ENCODE results near the gene BNIP2. TPM values are rescaled to one million over a fixed set of nuclear protein-coding genes. Genes with fewer than 3 reads are reported as not detected.
A peak's percentile ranks its signal among the peaks of the same experiment; 100 is the strongest.

BNIP2 gene
- total RNA-seq, 1 donor from 2014 or later = 75.3 TPM

DNA sequence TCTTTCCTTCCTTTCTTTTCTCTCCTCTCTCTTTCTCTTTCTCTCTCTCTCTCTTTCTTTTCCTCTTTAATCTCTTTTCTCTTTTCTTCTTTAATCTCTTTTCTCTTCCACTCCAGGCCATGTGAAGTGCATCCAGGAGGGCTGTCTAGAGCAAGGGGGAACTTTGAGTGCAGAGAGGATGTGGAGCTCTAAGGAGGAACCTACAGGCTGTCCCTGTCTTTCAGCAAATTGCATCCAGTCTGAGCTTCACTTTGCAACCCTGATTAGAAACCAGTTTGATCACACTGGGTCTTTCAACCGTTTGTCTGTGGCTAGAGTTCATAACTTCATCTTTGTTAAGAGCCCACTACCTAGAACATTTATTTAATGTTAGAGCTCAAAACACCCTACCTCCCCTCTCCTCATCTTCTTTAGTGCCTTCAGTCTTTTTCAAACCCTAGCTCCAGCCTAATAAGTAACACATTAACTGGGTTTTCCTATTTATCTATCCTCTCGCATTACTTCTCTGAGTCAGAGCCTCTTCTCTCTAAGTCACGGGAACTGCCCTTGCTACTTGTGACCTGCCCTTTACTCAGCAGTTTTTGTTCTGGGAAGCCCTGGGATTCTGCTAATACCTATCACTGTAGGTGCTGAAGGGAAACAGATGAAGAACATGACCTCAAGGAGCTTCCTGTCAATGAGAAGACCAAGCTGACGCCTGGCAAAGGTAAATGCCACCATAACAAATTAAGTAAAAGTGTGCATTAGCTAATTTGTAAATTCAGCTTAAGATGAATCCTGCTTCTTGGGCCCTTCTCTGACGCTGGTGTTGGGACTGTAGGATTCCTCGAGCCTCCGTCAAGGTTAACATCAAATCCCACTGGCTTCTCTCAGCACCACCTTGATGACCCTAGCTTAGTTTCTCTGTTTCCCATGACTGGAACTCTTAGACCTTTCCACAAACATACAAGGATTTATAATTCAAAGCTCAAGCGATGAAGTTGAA lies 77.6 kb downstream of the BNIP2 start, which contains the start of gene GCNT3:
Gene GCNT3 (plus strand): TSS at position 508 of the 985 bp plus-strand sequence. CDS start 6,456 bp downstream, outside the sequence.
- H3K27ac Mint-ChIP-seq (ENCODE audit: unreplicated experiment) = no peak within 1 kb of the TSS
- H3K4me1 Mint-ChIP-seq (ENCODE audit: unreplicated experiment) = peaks cover 10% of the 10 kb centered on the region
- no peak for DNase-seq (ENCODE audit: low spot score)
- peaks cover 12% of the 10 kb centered on the region for H3K36me3 Mint-ChIP-seq (ENCODE audit: low read depth, unreplicated experiment)
- peak within 1 kb of the TSS; percentile 6 for H3K4me3 Mint-ChIP-seq (ENCODE audit: unreplicated experiment)
- TF ChIP-seq CTCF (IDR thresholded peaks at IDR 0.05; ENCODE audit: unreplicated experiment) = no peak
- H3K27me3 Mint-ChIP-seq (ENCODE audit: unreplicated experiment) = peaks cover 2% of the 10 kb centered on the region
- H3K9me3 Mint-ChIP-seq (ENCODE audit: unreplicated experiment) = no peaks in the 10 kb centered on the region

DNA sequence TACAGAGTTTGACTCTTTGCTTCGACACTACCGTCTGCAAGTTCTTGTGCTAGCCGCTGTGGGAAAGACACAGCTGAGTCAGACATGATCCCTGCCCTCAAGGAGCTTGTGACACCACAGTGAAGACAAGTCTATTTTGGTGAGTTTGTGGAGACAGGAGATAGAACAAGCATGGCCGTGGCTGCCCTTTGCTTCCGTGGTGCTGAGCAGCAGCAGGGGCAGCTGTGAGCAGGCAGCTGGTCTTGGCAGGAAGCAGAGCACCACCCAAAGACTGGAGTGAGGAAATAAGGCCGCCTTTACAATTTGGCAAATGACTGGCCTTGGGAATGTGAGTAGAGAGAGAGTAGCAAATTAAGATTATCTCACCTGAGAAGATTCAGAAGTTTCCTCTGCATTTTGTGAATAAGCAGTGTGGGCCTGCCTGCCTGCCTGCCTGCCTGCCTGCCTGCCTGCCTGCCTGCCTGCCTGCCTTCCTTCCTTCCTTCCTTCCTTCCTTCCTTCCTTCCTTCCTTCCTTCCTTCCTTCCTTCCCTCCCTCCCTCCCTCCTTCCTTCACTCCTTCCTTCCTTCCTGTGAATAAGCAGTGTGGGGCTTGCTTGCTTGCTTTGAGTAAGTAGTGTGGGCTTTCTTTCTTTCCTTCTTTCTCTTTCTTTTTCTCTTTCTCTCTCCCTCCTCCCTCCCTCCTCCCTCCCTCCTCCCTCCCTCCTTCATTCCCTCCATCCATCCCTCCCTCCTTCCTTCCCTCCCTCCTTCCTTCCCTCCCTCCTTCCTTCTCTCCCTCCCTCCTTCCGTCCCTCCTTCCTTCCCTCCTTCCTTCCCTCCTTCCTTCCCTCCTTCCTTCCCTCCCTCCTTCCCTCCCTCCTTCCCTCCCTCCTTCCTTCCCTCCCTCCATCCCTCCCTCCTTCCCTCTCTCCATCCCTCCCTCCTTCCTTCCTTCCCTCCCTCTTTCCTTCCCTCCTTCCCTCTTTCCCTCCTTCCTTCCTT lies 79.1 kb downstream of the BNIP2 start:
- Mint-ChIP-seq H3K4me1 (ENCODE audit: unreplicated experiment) (peaks cover 8% of the 10 kb centered on the region), H3K9me3 (ENCODE audit: unreplicated experiment) (no peaks in the 10 kb centered on the region), H3K4me3 (ENCODE audit: unreplicated experiment) (no peak overlapping the region), H3K36me3 (ENCODE audit: low read depth, unreplicated experiment) (peaks cover 12% of the 10 kb centered on the region), H3K27ac (ENCODE audit: unreplicated experiment) (no peak overlapping the region), H3K27me3 (ENCODE audit: unreplicated experiment) (peaks cover 2% of the 10 kb centered on the region)
- DNase-seq (ENCODE audit: low spot score) = no peak
- TF ChIP-seq CTCF (IDR thresholded peaks at IDR 0.05; ENCODE audit: unreplicated experiment) = no peak

Other genes starting within 250 kb of the BNIP2 start
- gene GCNT3, start 77.5 kb downstream of the BNIP2 start, total RNA-seq (ENCODE audit: unreplicated experiment) = not detected
- 72.7 TPM for gene GTF2A2, start 31.8 kb downstream of the BNIP2 start, total RNA-seq (ENCODE audit: unreplicated experiment)